Smooth muscle cell of the brain vasculature (primary cell): Measurements from ENCODE around the gene KSR1.
"Not testable (repeated sequence)": the region's sequence is repeated elsewhere in the genome, so short reads cannot be mapped to it uniquely, and the experiment has no call there.

Source experiments
- DNase-seq: peaks from one replicate; pipeline ENCODE4 v3.0.0-alpha.2; 2012; ENCODE audit warnings: low read depth, low spot score

Gene KSR1

GRCh38 chr17:27493088-27493487 is 36.8 kb downstream of the KSR1 start:
- no peak for DNase-seq

GRCh38 chr17:27494192-27495091 is 38.2 kb downstream of the KSR1 start:
- no peak for DNase-seq

GRCh38 chr17:27495460-27495859 is 39.2 kb downstream of the KSR1 start:
- no peak for DNase-seq

GRCh38 chr17:27496005-27496404 is 39.8 kb downstream of the KSR1 start:
- DNase-seq: no peak

- DNase-seq: no peak
Measured at GRCh38 chr17:27496437-27496943, 40.2 kb downstream of the KSR1 start.

- no peak for DNase-seq
Measured at GRCh38 chr17:27496971-27497370, 40.7 kb downstream of the KSR1 start.

- no peak for DNase-seq
Measured at GRCh38 chr17:27497696-27498095, 41.4 kb downstream of the KSR1 start.

- DNase-seq: no peak
Measured at GRCh38 chr17:27498615-27499309, 42.5 kb downstream of the KSR1 start.

- no peak for DNase-seq
Measured at GRCh38 chr17:27499451-27500265, 43.4 kb downstream of the KSR1 start.

- not testable (repeated sequence) for DNase-seq
Measured at GRCh38 chr17:27501338-27501737, 45.1 kb downstream of the KSR1 start.

GRCh38 chr17:27502526-27503324 is 46.5 kb downstream of the KSR1 start:
- no peak for DNase-seq

GRCh38 chr17:27503611-27504010 is 47.4 kb downstream of the KSR1 start:
- no peak for DNase-seq

GRCh38 chr17:27504188-27504995 is 48.1 kb downstream of the KSR1 start:
- no peak for DNase-seq

- DNase-seq: no peak
Measured at GRCh38 chr17:27506348-27507218, 50.3 kb downstream of the KSR1 start.

- no peak for DNase-seq
Measured at GRCh38 chr17:27511168-27511883, 55.1 kb downstream of the KSR1 start.

- DNase-seq: no peak
Measured at GRCh38 chr17:27512031-27512430, 55.8 kb downstream of the KSR1 start.

- DNase-seq: no peak
Measured at GRCh38 chr17:27512511-27513346, 56.5 kb downstream of the KSR1 start.

GRCh38 chr17:27513849-27514248 is 57.6 kb downstream of the KSR1 start:
- DNase-seq: no peak
